Smooth muscle cell of the coronary artery (primary cell): ENCODE measurements around the gene LYZL1. TPM values are rescaled to one million over a fixed set of nuclear protein-coding genes. Genes with fewer than 3 reads are reported as not detected.

Experiments
- total RNA-seq: library from RNA; depleted of rRNA; stranded (reverse); fragments of >200 nt; gene quantifications from 2 replicates; pipeline ENCODE4 v1.2.3, GENCODE V29; 2014; ENCODE audit warnings: low replicate concordance

Gene LYZL1
- total RNA-seq, result not detected in 2 replicates

DNA sequence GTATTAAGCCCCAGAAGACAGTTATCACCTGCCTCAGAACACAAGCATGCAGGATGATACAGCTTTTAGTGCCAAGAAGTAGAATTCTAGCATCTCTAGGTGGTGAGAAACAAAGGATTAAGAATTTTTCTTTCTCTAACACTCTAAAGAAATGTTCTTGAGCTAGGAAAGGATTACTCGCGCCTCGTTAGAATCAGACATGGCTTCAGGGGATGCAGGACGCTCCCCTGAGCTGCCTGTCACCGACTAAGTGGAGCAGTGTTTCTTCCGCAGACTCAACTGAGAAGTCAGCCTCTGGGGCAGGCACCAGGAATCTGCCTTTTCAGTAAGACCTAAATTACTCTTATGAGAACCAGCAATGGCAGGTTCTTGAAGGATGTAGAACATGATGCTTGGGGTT, at the start of gene LYZL1:
LYZL1 (plus strand) TSS at position 165 of the 400 bp plus-strand sequence. CDS start 2,798 bp downstream, outside the sequence.

